ENCODE results near the gene SIRT7. TPM values are rescaled to one million over a fixed set of nuclear protein-coding genes. Genes with fewer than 3 reads are reported as not detected.

Gene SIRT7
- total and polyA plus RNA-seq, 11 donors: 3.6 to 13.2 (median 6.8) TPM

- Histone ChIP-seq H3K27me3 (no peaks in the 10 kb centered on the region), H3K4me3 (no peak overlapping the region), H3K36me3 (peaks cover 0 to 51% (median 22%) of the 10 kb centered on the region in 9 donors), H3K4me1 (peaks cover 4 to 73% (median 61%) of the 10 kb centered on the region in 12 donors), H3K9me3 (no peaks in the 10 kb centered on the region), H3K27ac (peak overlapping the region in 3 of 12 donors; percentile 26 to 71 (median 43))
- ATAC-seq (no peak), DNase-seq (no peak)
- TF ChIP-seq CTCF (IDR thresholded peaks at IDR 0.05) (no peak), POLR2A (IDR thresholded peaks at IDR 0.05) (no peak)
- WGBS, 4 donors: 92 to 96% (median 94%) methylated on average over 2 to 8 of the region's 8 CpGs
- intact Hi-C loops (cut with DNase I): loop anchor here in 2 of 10 donors (10.0 kb wide), 2 partner anchors 159 to 351 kb away; partner anchors contain the start of genes ACTG1 (in 1 of the 2), CENPX (in 1 of the 2) and LRRC45 (in 1 of the 2)
Measured at GRCh38 chr17:81865358-81865732, 52.6 kb downstream of the SIRT7 start.

GRCh38 chr17:81863833-81864768, 53.9 kb downstream of the SIRT7 start:
- peaks cover 0 to 40% (median 16%) of the 10 kb centered on the region in 9 donors for H3K36me3 ChIP-seq
- TF ChIP-seq CTCF (IDR thresholded peaks at IDR 0.05): no peak
- TF ChIP-seq POLR2A (IDR thresholded peaks at IDR 0.05): no peak
- H3K4me1 ChIP-seq: peaks cover 4 to 67% (median 55%) of the 10 kb centered on the region in 12 donors
- H3K4me3 ChIP-seq: no peak overlapping the region
- peak overlapping the region in 1 of 12 donors; percentile 2 for H3K27ac ChIP-seq
- no peaks in the 10 kb centered on the region for H3K27me3 ChIP-seq
- H3K9me3 ChIP-seq: no peaks in the 10 kb centered on the region
- DNase-seq (no peak), ATAC-seq (no peak)
- intact Hi-C loops (cut with DNase I): loop anchor here in 2 of 10 donors (10.0 kb wide), 2 partner anchors 161 to 349 kb away; partner anchors contain the start of genes ACTG1 (in 1 of the 2), CENPX (in 1 of the 2) and LRRC45 (in 1 of the 2)
- 73 to 81% (median 79%) methylated on average over 8 to 9 of the region's 9 CpGs for WGBS, 4 donors

GRCh38 chr17:81863123-81863675, 54.8 kb downstream of the SIRT7 start:
- H3K9me3 ChIP-seq: no peaks in the 10 kb centered on the region
- peaks cover 0 to 40% (median 15%) of the 10 kb centered on the region in 9 donors for H3K36me3 ChIP-seq
- ATAC-seq (no peak), DNase-seq (no peak)
- H3K27me3 ChIP-seq: no peaks in the 10 kb centered on the region
- H3K27ac ChIP-seq: peak overlapping the region in 2 of 12 donors; percentile 11 to 95
- intact Hi-C loops (cut with DNase I): loop anchor here in 2 of 10 donors (10.0 kb wide), 2 partner anchors 162 to 348 kb away; partner anchors contain the start of genes ACTG1 (in 1 of the 2), CENPX (in 1 of the 2) and LRRC45 (in 1 of the 2)
- H3K4me1 ChIP-seq: peaks cover 11 to 67% (median 56%) of the 10 kb centered on the region in 12 donors
- TF ChIP-seq POLR2A (IDR thresholded peaks at IDR 0.05) (no peak), CTCF (IDR thresholded peaks at IDR 0.05) (no peak)
- 77 to 81% (median 79%) methylated on average over 6 of the region's 6 CpGs for WGBS, 4 donors
- no peak overlapping the region for H3K4me3 ChIP-seq

Other genes with a start within 250 kb of the SIRT7 start
- 10 to 100 TPM; 10.2 to 22.3 (median 13.3) TPM for gene ARL16, start 234.4 kb downstream of the SIRT7 start, total RNA-seq
- gene ARL16, start 234.4 kb downstream of the SIRT7 start, polyA plus RNA-seq: 10 to 100 TPM; 22.4 to 23.6 TPM
- 10 to 100 TPM; 37.4 to 90.8 (median 40.3) TPM for gene HGS, start 234.2 kb downstream of the SIRT7 start, total RNA-seq
- gene HGS, start 234.2 kb downstream of the SIRT7 start, polyA plus RNA-seq: 10 to 100 TPM; 53.8 to 81.4 TPM
- gene MRPL12, start 214.8 kb downstream of the SIRT7 start, total RNA-seq: 100 to 1,000 TPM in 8 of 9 donors, 10 to 100 TPM in 1; 98.8 to 182 (median 133) TPM
- gene MRPL12, start 214.8 kb downstream of the SIRT7 start, polyA plus RNA-seq: 100 to 1,000 TPM; 343 to 525 TPM
- gene SLC25A10, start 205.9 kb downstream of the SIRT7 start, total RNA-seq: 10 to 100 TPM in 2 of 9 donors, 1 to 10 TPM in 7; 7.0 to 13.6 (median 8.2) TPM
- 10 to 100 TPM; 10.8 to 17.9 TPM for gene SLC25A10, start 205.9 kb downstream of the SIRT7 start, polyA plus RNA-seq
- not detected for gene GCGR, start 114.0 kb downstream of the SIRT7 start, total RNA-seq
- gene GCGR, start 114.0 kb downstream of the SIRT7 start, polyA plus RNA-seq: not detected
- 100 to 1,000 TPM in 5 of 9 donors, 10 to 100 TPM in 4; 74.8 to 134 (median 102) TPM for gene MCRIP1, start 84.9 kb downstream of the SIRT7 start, total RNA-seq
- 100 to 1,000 TPM; 159 to 266 TPM for gene MCRIP1, start 84.9 kb downstream of the SIRT7 start, polyA plus RNA-seq
- gene PPP1R27, start 83.1 kb downstream of the SIRT7 start, total RNA-seq: not detected
- gene PPP1R27, start 83.1 kb downstream of the SIRT7 start, polyA plus RNA-seq: not detected
- gene P4HB, start 57.6 kb downstream of the SIRT7 start, total RNA-seq: 100 to 1,000 TPM; 280 to 763 (median 374) TPM
- gene P4HB, start 57.6 kb downstream of the SIRT7 start, polyA plus RNA-seq: 100 to 1,000 TPM; 246 to 584 TPM
- gene ARHGDIA, start 46.8 kb downstream of the SIRT7 start, total RNA-seq: 100 to 1,000 TPM in 6 of 9 donors, 10 to 100 TPM in 3; 81.4 to 268 (median 152) TPM
- 100 to 1,000 TPM in 1 of 2 donors, 10 to 100 TPM in 1; 81.7 to 296 TPM for gene ARHGDIA, start 46.8 kb downstream of the SIRT7 start, polyA plus RNA-seq
- 10 to 100 TPM; 25.1 to 39.9 (median 32.4) TPM for gene ALYREF, start 26.6 kb downstream of the SIRT7 start, total RNA-seq
- gene ALYREF, start 26.6 kb downstream of the SIRT7 start, polyA plus RNA-seq: 10 to 100 TPM in 1 of 2 donors, 1 to 10 TPM in 1; 9.8 to 50.5 TPM
- 100 to 1,000 TPM; 118 to 255 (median 143) TPM for gene ANAPC11, start 26.5 kb downstream of the SIRT7 start, total RNA-seq
- gene ANAPC11, start 26.5 kb downstream of the SIRT7 start, polyA plus RNA-seq: 100 to 1,000 TPM; 283 to 329 TPM
- gene NPB, start 15.9 kb downstream of the SIRT7 start, total RNA-seq: 1 to 10 TPM in 1 of 9 donors, under 1 TPM in 7, not detected in 1; 0.13 to 1.2 (median 0.50) TPM
- gene NPB, start 15.9 kb downstream of the SIRT7 start, polyA plus RNA-seq: under 1 TPM; 0.29 to 0.61 TPM
- gene PCYT2, start 6.8 kb downstream of the SIRT7 start, total RNA-seq: 10 to 100 TPM; 28.8 to 85.5 (median 46.2) TPM
- 10 to 100 TPM; 60.4 to 64.0 TPM for gene PCYT2, start 6.8 kb downstream of the SIRT7 start, polyA plus RNA-seq
- gene MAFG, start 9.6 kb upstream of the SIRT7 start, total RNA-seq: 10 to 100 TPM; 14.3 to 30.5 (median 18.0) TPM
- 10 to 100 TPM; 10.2 to 23.6 TPM for gene MAFG, start 9.6 kb upstream of the SIRT7 start, polyA plus RNA-seq
- 10 to 100 TPM in 2 of 9 donors, 1 to 10 TPM in 7; 1.8 to 12.2 (median 5.4) TPM for gene PYCR1, start 19.1 kb upstream of the SIRT7 start, total RNA-seq
- 10 to 100 TPM in 1 of 2 donors, 1 to 10 TPM in 1; 3.4 to 30.7 TPM for gene PYCR1, start 19.1 kb upstream of the SIRT7 start, polyA plus RNA-seq
- 10 to 100 TPM in 1 of 9 donors, 1 to 10 TPM in 7, under 1 TPM in 1; 0.31 to 11.2 (median 3.9) TPM for gene MYADML2, start 29.1 kb upstream of the SIRT7 start, total RNA-seq
- gene MYADML2, start 29.1 kb upstream of the SIRT7 start, polyA plus RNA-seq: 1 to 10 TPM in 1 of 2 donors, under 1 TPM in 1; 0.19 to 7.4 TPM
- gene NOTUM, start 43.0 kb upstream of the SIRT7 start, total RNA-seq: 1 to 10 TPM in 2 of 9 donors, under 1 TPM in 4, not detected in 3; 0.25 to 1.6 (median 0.54) TPM
- under 1 TPM; 0.53 to 0.80 TPM for gene NOTUM, start 43.0 kb upstream of the SIRT7 start, polyA plus RNA-seq
- gene ASPSCR1, start 59.5 kb upstream of the SIRT7 start, total RNA-seq: 10 to 100 TPM; 15.1 to 27.8 (median 22.5) TPM
- 10 to 100 TPM; 39.2 to 43.6 TPM for gene ASPSCR1, start 59.5 kb upstream of the SIRT7 start, polyA plus RNA-seq
- gene CENPX, start 104.7 kb upstream of the SIRT7 start, total RNA-seq: 10 to 100 TPM; 16.8 to 62.0 (median 23.8) TPM
- 100 to 1,000 TPM in 1 of 2 donors, 10 to 100 TPM in 1; 37.3 to 126 TPM for gene CENPX, start 104.7 kb upstream of the SIRT7 start, polyA plus RNA-seq
- 1 to 10 TPM; 2.9 to 7.5 (median 5.6) TPM for gene LRRC45, start 105.1 kb upstream of the SIRT7 start, total RNA-seq
- gene LRRC45, start 105.1 kb upstream of the SIRT7 start, polyA plus RNA-seq: 1 to 10 TPM; 5.1 to 8.6 TPM
- gene RAC3, start 113.5 kb upstream of the SIRT7 start, total RNA-seq: 1 to 10 TPM in 7 of 9 donors, under 1 TPM in 2; 0.76 to 2.6 (median 1.5) TPM
- gene RAC3, start 113.5 kb upstream of the SIRT7 start, polyA plus RNA-seq: 1 to 10 TPM; 1.2 to 2.0 TPM
- gene DCXR, start 119.5 kb upstream of the SIRT7 start, total RNA-seq: 100 to 1,000 TPM; 139 to 312 (median 185) TPM
- 100 to 1,000 TPM; 243 to 246 TPM for gene DCXR, start 119.5 kb upstream of the SIRT7 start, polyA plus RNA-seq
- gene RFNG, start 133.6 kb upstream of the SIRT7 start, total RNA-seq: 10 to 100 TPM; 16.4 to 30.6 (median 20.4) TPM
- gene RFNG, start 133.6 kb upstream of the SIRT7 start, polyA plus RNA-seq: 10 to 100 TPM; 24.0 to 25.8 TPM
- 100 to 1,000 TPM in 2 of 9 donors, 10 to 100 TPM in 7; 76.7 to 151 (median 81.8) TPM for gene GPS1, start 133.7 kb upstream of the SIRT7 start, total RNA-seq
- gene GPS1, start 133.7 kb upstream of the SIRT7 start, polyA plus RNA-seq: 10 to 100 TPM; 95.0 to 97.7 TPM
- 10 to 100 TPM; 41.5 to 84.7 (median 59.4) TPM for gene DUS1L, start 147.6 kb upstream of the SIRT7 start, total RNA-seq
- 100 to 1,000 TPM in 1 of 2 donors, 10 to 100 TPM in 1; 79.7 to 113 TPM for gene DUS1L, start 147.6 kb upstream of the SIRT7 start, polyA plus RNA-seq
- gene FASN, start 180.1 kb upstream of the SIRT7 start, total RNA-seq: 100 to 1,000 TPM in 1 of 9 donors, 10 to 100 TPM in 7, 1 to 10 TPM in 1; 6.9 to 103 (median 18.9) TPM
- 10 to 100 TPM; 17.5 to 47.5 TPM for gene FASN, start 180.1 kb upstream of the SIRT7 start, polyA plus RNA-seq

All from heart left ventricle (tissue), 16 donors.